OCI-LY3 (cell line): Measurements from ENCODE around the gene BAX.
"Not testable (repeated sequence)": the region's sequence is repeated elsewhere in the genome, so short reads cannot be mapped to it uniquely, and the experiment has no call there.

Experiments
- H2AFZ ChIP-seq: fragments of 200-600, 300-600 bp; shearing (Covaris generic); 2 replicates; pipeline ENCODE4 v1.6.0; 2014; ENCODE audit warnings: antibody characterized with exemption, low read depth, low read length
- H3K27ac ChIP-seq: fragments of 200-600, 300-600 bp; sonication (generic); 2 replicates; pipeline ENCODE4 v1.5.1; 2014; ENCODE audit warnings: mild to moderate bottlenecking, low read length, moderate library complexity, mixed read lengths
- H3K27me3 ChIP-seq: fragments of 200-600, 300-600 bp; sonication (generic); 2 replicates; pipeline ENCODE4 v1.6.1; 2014; ENCODE audit warnings: low read depth, low read length, mixed read lengths
- H3K36me3 ChIP-seq: fragments of 200-600, 300-600 bp; sonication (generic); replicated peaks from 2 replicates; pipeline ENCODE3; 2014; ENCODE audit warnings: low read depth, low read length, mixed read lengths
- H3K4me1 ChIP-seq: fragments of 300-600, 200-600 bp; sonication (generic); 2 replicates; pipeline ENCODE4 v1.6.1; 2014; ENCODE audit warnings: low read length, mixed read lengths
- H3K4me2 ChIP-seq: fragments of 200-600, 300-600 bp; sonication (generic); 2 replicates; pipeline ENCODE4 v1.6.1; 2014; ENCODE audit warnings: low read length, mixed read lengths
- H3K4me3 ChIP-seq: fragments of 300-600, 200-600 bp; sonication (generic); 2 replicates; pipeline ENCODE4 v1.5.1; 2014; ENCODE audit warnings: antibody characterized with exemption, mild to moderate bottlenecking, low read length, moderate library complexity
- H3K79me2 ChIP-seq: fragments of 300-600, 200-600 bp; shearing (Covaris generic); 2 replicates; pipeline ENCODE4 v1.6.1; 2014; ENCODE audit warnings: mild to moderate bottlenecking, low read length, mixed read lengths
- H3K9ac ChIP-seq: fragments of 300-600, 200-600 bp; shearing (Covaris generic); 2 replicates; pipeline ENCODE4 v1.6.0; 2014; ENCODE audit warnings: mild to moderate bottlenecking, low read length, moderate library complexity
- H3K9me3 ChIP-seq: fragments of 200-600, 300-600 bp; shearing (Covaris generic); 2 replicates; pipeline ENCODE4 v1.6.1; 2014; ENCODE audit warnings: low read length, mixed read lengths; ENCODE audit not compliant: insufficient read depth
- H4K20me1 ChIP-seq: fragments of 200-600, 300-600 bp; sonication (generic); 2 replicates; pipeline ENCODE4 v1.6.1; 2016; ENCODE audit warnings: low read length, mixed read lengths; ENCODE audit not compliant: insufficient read depth
- CTCF ChIP-seq: fragments of 200-600, 300-600 bp; sonication (generic); IDR thresholded peaks from 2 replicates; pipeline ENCODE4 v1.5.1; 2014; ENCODE audit warnings: antibody characterized with exemption, low read length, low read depth
- EZH2phosphoT487 ChIP-seq: fragments of 200-600 bp; shearing (Covaris generic); IDR thresholded peaks from 2 replicates; pipeline ENCODE4 v1.6.1; 2018; ENCODE audit warnings: antibody characterized with exemption, mixed run types, low read depth

Gene BAX

DNA sequence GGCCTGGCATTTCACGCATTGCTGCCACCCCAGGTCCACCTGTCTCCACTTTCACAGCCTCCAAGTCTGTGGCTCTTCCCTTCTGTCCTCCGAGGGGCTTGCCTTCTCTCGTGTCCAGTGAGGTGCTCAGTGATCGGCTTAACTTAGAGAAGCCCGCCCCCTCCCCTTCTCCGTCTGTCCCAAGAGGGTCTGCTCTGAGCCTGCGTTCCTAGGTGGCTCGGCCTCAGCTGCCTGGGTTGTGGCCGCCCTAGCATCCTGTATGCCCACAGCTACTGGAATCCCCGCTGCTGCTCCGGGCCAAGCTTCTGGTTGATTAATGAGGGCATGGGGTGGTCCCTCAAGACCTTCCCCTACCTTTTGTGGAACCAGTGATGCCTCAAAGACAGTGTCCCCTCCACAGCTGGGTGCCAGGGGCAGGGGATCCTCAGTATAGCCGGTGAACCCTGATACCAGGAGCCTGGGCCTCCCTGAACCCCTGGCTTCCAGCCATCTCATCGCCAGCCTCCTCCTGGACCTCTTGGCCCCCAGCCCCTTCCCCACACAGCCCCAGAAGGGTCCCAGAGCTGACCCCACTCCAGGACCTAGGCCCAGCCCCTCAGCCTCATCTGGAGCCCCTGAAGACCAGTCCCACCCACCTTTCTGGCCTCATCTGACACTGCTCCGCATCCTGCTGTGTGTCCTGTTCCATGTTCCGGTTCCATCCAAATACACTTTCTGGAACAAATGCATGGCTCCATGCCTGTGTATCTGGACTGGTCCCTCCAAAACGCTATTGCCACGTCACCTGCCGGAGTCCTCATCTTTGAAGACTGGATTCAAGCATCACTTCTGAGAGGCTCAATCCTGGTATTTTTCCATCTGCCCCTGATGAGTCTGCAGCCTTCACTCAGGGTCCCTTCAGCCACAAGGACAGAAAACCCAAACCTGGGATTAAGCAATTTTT, 31.9 kb upstream of the BAX start:
- no peak overlapping the region for H3K4me2 ChIP-seq
- no peaks in the 10 kb centered on the region for H4K20me1 ChIP-seq
- H3K36me3 ChIP-seq: peaks cover 6% of the 10 kb centered on the region
- H2AFZ ChIP-seq: no peak overlapping the region
- H3K9ac ChIP-seq: no peak overlapping the region
- H3K4me3 ChIP-seq: no peak overlapping the region
- H3K4me1 ChIP-seq: peaks cover 5% of the 10 kb centered on the region; the same call in 1 of the 2 replicates
- TF ChIP-seq EZH2phosphoT487 (no peak), CTCF (no peak)
- no peaks in the 10 kb centered on the region for H3K27me3 ChIP-seq
- no peak overlapping the region for H3K27ac ChIP-seq
- no peaks in the 10 kb centered on the region for H3K9me3 ChIP-seq
- no peaks in the 10 kb centered on the region for H3K79me2 ChIP-seq

DNA sequence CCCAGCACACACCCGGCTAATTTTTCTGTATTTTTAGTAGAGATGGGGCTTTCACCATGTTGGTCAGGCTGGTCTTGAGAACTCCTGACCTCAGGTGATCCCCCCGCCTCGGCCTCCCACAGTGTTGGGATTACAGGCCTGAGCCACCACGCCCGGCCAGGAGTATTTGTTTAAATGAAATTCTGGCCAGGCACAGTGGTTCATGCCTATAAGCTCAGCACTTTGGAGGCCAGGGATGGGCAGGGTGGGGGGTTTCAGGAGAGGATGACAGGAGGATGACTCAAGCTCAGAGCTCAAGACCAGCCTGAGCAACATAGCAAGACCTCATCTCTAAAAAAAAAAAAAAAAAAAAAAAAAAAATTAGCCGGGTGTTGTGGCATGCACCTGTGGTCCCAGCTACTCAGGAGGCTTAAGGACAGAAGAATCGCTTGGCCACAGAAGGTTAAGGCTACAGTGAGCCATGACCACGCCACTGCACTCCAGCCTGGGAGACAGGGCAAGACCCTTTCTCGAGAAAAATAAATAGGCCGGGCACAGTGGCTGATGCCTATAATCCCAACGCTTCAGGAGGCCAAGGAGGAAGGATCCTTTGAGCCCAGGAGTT, 29.3 kb upstream of the BAX start:
- TF ChIP-seq EZH2phosphoT487: no peak
- TF ChIP-seq CTCF: no peak
- Histone ChIP-seq H3K9me3 (no peaks in the 10 kb centered on the region), H3K4me1 (no peaks in the 10 kb centered on the region), H3K36me3 (peaks cover 6% of the 10 kb centered on the region), H3K9ac (no peak overlapping the region), H3K4me2 (no peak overlapping the region), H2AFZ (no peak overlapping the region), H4K20me1 (no peaks in the 10 kb centered on the region), H3K4me3 (no peak overlapping the region), H3K27ac (no peak overlapping the region), H3K27me3 (no peaks in the 10 kb centered on the region), H3K79me2 (no peaks in the 10 kb centered on the region)

DNA sequence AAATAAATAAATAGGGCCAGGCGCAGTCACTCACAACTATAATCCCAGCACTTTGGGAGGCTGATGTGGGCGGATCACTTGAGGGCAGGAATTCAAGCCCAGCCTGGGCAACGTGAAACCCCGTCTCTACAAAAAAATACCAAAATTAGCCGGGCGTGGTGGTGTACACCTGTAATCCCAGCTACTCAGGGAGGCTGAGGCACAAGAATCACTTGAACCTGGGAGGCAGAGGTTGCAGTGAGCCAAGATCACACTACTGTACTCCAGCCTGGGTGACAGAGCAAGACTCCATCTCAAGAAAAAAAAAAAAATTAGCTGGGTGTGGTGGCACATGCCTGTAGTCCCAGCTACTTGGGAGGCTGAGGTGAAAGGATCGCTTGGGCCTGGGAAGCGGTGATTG, 28.8 kb upstream of the BAX start:
- not testable (repeated sequence) for H3K79me2 ChIP-seq, H2AFZ ChIP-seq, H3K27ac ChIP-seq

GRCh38 chr19:48926909-48927308, 27.8 kb upstream of the BAX start:
- TF ChIP-seq CTCF (no peak), EZH2phosphoT487 (no peak)
- no peak overlapping the region for H3K9ac ChIP-seq

More for the DNA sequence above, 28.8 kb upstream of the BAX start:
- not testable (repeated sequence) for H3K27me3 ChIP-seq, H4K20me1 ChIP-seq, H3K9me3 ChIP-seq, H3K4me1 ChIP-seq, H3K4me2 ChIP-seq, H3K4me3 ChIP-seq, H3K9ac ChIP-seq, H3K36me3 ChIP-seq

GRCh38 chr19:48927692-48928091, 27.0 kb upstream of the BAX start:
- not testable (repeated sequence) for H3K9ac ChIP-seq, H3K36me3 ChIP-seq, H4K20me1 ChIP-seq, H3K4me3 ChIP-seq, H3K4me2 ChIP-seq, H3K27me3 ChIP-seq, H3K9me3 ChIP-seq, H3K79me2 ChIP-seq, H3K27ac ChIP-seq, H2AFZ ChIP-seq, H3K4me1 ChIP-seq

More at GRCh38 chr19:48926909-48927308, 27.8 kb upstream of the BAX start:
- Histone ChIP-seq H3K27ac (no peak overlapping the region), H3K4me1 (no peaks in the 10 kb centered on the region), H3K79me2 (no peaks in the 10 kb centered on the region), H3K9me3 (no peaks in the 10 kb centered on the region), H2AFZ (no peak overlapping the region), H4K20me1 (no peaks in the 10 kb centered on the region), H3K4me3 (no peak overlapping the region), H3K27me3 (no peaks in the 10 kb centered on the region), H3K36me3 (no peaks in the 10 kb centered on the region), H3K4me2 (no peak overlapping the region)
